Germinal center (tissue), 1 donor: ENCODE data around the gene CCNF.
"Not testable (repeated sequence)": the region's sequence is repeated elsewhere in the genome, so short reads cannot be mapped to it uniquely, and the experiment has no call there.

Source experiments
- DNase-seq: peaks from one replicate; pipeline ENCODE4 v3.0.0; 2012; ENCODE audit warnings: mixed read lengths, low spot score

Gene CCNF, protein sequence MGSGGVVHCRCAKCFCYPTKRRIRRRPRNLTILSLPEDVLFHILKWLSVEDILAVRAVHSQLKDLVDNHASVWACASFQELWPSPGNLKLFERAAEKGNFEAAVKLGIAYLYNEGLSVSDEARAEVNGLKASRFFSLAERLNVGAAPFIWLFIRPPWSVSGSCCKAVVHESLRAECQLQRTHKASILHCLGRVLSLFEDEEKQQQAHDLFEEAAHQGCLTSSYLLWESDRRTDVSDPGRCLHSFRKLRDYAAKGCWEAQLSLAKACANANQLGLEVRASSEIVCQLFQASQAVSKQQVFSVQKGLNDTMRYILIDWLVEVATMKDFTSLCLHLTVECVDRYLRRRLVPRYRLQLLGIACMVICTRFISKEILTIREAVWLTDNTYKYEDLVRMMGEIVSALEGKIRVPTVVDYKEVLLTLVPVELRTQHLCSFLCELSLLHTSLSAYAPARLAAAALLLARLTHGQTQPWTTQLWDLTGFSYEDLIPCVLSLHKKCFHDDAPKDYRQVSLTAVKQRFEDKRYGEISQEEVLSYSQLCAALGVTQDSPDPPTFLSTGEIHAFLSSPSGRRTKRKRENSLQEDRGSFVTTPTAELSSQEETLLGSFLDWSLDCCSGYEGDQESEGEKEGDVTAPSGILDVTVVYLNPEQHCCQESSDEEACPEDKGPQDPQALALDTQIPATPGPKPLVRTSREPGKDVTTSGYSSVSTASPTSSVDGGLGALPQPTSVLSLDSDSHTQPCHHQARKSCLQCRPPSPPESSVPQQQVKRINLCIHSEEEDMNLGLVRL

DNA sequence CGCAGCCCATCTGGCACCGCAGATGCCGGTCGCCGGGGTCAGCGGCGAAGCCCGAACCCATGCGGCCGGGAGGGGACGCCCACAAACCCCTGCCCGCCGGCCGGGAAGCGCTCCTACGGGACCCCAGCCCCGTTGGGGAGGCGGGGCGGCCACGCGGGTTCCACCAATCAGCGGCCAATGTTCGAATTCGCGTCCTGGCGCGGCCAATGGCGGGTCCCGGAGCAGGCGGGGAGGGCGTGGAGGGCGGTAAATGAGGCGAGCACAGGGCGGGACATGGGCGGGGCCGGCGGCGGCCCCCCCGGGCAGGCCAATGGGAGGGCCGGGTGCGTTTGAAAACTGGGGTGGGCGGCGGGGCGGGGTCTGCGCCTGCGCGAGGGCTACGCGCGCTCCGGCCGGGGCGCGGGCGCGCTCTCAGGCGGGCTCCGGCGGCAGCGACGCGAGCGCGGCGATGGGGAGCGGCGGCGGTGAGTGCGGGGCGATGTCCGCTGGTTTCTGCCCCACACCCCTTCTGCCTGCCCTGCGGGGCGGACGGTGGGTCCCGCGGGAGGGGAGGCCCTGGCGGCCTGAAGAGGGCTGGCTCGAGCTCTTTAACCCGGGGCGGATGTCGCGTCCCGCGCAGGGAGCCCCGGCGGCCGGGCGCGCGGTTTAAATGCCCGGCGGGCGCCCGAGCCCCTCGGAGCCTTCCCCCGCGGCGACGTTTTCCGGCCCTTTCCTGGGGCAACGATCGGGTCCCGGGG lies at the start of gene CCNF:
Gene CCNF, plus strand, starts transcription at position 414 of the 737 bp plus-strand sequence. Its CDS starts 35 bp downstream, at position 449.
- DNase-seq: peak; percentile 100

DNA sequence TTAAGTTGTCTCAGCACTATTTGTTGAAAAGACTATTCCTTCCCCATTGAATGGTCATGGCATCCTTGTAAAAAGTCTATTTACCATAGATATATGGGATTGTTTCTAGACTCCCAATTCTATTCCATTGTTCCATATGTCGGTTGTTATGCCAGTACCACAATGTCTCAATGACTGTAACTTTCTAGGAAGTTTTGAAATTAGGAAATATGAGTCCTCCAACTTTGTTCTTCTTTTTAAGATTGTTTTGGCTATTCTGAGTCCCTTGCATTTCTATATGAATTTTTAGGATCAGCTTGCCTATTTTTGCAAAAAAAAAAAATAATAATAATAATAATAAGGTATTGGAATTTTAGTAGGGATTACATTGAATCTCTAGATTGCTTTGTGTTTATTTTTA lies 45.7 kb upstream of the CCNF start:
- DNase-seq: no peak

DNA sequence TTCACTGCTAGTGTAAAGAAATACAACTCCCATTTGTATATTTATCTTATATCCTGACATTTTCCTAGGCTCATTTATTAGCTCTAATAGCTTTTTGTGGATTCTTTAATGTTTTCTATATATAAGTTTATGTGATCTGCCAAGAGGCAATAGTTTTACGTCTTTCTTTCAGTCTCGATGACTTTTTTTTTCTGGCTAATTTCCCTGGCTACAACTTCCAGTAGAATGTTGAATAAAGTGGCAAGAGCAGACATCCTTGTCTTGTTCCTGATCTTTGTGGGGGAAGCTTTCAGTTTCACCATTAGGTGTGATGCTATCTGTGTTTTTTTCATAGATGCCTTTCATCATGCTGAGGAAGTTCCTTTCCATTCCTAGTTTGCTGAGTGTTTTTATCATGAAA lies 44.8 kb upstream of the CCNF start:
- DNase-seq: no peak

DNA sequence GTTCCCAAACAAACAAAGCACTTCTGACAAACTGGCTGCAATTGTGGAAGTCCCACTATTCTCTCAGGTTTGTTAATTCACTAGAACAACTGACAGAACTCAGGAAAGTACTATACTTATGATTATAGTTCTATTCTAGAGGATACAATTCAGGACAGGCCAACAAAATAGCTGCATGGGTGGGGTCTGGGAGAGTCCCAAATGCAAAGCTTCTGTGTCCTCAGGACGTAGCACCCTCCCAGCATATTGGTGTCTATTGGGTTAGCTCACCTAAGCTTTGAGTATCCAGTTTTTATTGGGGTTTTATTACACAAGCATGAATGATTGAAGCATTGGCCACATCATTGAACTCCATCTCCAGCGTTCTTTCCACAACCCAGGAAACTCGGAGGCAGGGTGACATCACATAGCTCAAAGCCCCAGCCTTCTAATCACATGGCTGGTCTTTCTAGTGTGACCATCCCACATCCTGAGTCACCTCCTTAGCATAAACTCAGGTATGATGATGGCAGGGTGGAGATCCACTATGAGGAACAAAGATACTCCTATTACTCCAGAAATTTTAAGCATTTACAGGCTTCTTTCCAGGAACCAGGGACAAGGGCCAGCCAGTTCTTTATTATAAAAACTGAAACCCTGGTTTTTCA lies 43.9 kb upstream of the CCNF start:
- no peak for DNase-seq

DNA sequence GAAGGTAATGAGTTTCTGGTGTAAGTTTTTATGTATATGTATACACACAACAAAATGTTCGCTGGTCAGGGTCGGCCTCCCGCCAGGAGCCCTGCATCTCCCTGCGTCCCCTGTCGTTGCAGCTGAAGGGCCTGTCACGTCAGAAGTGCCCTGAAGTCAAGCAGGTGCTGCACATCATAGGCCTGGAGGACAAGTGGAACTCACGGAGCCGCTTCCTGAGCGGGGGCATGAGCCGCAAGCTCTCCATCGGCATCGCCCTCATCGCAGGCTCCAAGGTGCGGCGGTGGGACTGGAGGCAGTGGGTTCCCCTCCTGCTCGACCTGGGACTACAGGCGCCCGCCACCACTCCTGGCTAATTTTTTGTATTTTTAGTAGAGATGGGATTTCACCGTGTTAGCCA lies 43.3 kb upstream of the CCNF start:
- not testable (repeated sequence) for DNase-seq

DNA sequence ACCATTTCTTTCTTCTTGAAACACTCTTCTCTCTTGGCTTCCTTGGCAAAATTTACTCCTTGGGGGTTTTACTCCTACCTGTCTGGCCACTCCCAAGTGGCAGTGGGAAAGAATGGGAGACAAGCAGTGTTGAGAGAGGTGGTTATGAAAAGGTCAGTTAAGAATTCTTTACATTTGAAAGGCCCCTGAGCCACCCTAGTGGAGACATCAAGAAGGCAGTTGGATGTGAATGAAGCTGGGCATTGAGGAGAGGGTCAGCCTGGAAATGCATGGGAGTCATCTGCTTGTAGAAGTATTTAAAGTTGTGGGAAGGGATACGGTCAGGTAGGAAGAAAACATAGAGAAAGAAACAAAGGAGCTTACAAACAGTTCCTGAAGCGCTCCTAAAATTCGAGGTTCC lies 42.3 kb upstream of the CCNF start:
- no peak for DNase-seq

DNA sequence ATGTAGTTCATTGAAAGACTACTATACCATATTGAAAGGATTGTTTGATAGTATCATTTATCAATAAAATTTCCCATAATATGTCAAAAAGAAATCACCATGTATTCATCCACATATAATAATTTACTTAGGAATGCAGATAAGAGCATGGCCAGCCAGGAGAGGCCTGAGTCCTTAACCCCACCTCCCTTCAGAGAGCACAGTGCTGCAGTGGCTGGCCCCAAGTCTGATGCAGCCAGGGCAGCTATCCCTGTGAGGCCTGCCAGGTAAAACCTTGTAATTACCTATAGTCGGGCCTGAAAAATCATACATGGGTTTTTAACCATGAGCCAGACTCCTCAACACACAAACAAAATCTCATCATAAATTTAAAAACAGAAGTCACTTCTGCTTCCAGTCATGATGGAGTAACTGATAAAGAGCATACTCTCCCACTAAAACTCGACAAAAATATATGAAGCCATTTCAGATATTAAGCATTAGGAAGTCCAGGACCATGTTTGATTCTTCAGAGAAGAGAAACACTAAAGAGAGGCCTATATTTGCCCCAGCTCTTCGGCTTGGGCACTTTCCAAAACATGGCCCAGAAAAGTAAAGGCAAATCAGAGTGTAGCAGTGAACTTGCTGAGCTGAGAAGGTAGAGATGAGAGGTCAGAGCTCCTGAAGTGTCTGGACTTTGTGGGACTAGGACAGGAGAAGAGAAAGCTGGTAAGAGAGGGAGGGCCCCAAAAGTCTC lies 40.9 kb upstream of the CCNF start:
- DNase-seq: no peak

DNA sequence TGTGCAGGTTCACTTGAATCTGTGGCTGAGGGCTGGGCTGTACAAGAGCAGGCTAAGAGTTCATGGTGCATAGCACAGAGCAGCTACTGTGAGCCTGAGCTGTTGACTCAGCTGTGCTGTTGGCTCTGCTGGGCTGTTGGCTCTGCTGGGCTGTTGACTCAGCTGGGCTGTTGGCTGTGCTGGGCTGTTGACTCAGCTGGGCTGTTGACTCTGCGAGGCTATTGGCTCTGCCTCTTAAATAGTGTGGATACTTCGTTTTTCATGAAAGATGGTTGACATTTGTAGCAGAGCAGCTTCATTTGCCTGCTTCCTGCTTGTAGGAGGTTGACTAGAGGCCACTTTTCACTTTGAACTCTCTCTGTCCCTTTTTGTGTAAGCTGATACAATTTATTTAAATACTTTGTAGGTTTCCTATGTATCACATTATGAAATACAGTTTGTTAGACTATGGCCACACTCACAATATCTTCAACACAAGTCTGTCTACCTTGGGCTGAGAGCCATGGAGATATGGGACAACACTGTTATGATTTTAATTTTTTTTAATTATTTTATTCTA lies 40.3 kb upstream of the CCNF start:
- DNase-seq: no peak

DNA sequence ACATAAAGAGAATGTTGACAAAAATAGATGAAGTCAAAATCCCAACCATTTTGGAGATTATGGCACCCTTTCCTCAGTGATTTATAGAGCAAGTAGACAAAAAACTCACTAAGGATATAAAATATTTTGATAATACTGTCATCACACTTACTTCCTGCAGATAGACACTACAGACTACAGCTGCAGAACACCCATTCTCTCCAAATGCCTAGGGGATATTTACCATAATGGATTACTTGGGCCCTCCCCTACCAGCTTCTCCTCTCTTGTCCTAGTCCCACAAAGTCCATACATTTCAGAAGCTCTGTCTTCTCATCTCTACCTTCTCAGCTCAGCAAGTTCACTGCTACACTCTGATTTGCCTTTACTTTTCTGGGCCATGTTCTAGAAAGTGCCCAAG lies 37.2 kb upstream of the CCNF start:
- DNase-seq: no peak

DNA sequence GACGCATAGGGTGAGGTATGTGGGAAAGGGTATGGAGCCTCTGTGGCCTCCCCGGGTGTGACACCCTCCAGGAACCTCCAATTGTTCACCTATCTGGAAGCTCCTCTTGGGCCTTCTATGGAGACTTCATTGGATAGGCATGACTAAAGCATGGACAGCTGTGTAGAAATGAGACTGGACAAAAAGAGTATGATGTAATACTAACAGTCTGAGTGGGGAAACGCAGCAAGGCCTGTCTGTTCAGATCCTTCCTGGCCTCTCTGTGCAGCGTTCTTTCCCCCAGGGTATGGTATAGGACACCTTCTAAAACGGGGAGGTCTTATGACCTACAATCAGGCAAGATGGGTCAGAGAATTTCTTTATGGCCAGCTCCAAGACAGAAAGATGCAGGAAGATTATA lies 30.7 kb upstream of the CCNF start:
- DNase-seq: no peak

DNA sequence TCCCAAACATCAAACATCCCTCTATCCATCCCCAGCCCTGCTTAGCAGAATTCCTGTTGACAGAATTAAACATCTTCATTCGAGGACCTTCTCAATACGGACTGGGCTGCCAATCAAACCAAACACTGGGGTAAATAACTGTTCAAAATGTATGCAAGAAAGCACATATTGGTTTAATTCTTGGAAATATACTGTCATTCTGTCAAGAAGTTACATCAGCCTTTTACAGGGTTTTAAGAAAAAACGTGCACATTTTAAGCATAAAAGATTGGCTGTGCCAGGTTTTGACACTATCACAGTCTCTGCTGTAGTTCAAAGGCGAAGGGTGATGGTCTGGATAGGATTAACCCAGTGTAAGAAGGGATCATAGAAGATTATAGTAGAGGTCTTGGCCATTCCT lies 25.1 kb upstream of the CCNF start:
- DNase-seq: no peak

DNA sequence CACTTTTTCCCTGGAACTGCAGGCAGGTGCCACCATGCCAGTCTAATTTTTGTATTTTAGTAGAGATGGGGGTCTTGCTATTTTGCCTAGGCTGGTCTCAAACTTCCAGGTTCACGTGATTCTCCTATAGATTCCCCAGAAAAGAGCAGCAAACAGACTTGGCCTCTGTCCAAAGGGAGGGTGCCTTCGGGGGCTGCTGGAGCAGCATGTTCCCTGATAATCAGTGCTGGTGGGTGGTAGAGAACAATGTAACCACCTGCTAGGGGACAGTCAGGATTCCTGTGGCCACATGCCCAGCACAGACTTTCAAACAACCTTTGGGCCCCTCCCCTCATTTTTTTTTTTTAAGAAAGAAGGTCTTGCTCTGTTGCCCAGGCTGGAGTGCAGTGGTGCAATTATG lies 14.2 kb upstream of the CCNF start:
- DNase-seq: no peak

DNA sequence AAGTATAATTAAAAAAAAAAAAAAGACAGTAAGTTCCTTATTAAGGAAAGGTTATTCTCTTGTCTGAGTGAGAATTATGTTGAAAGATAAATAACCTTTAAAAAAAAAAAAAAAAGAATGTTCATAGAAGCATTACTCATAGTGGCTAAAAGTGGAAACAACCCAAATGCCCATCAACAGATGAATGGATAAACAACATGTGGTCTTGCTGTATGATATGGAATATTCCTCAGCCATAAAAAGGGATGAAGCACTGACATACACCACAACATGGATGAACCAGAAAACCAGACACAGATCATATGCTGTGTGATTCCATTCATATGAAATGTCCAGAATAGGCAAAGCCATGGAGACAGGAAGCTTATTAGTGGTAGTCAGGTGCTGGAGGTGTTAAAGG lies 9.2 kb upstream of the CCNF start:
- DNase-seq: no peak

DNA sequence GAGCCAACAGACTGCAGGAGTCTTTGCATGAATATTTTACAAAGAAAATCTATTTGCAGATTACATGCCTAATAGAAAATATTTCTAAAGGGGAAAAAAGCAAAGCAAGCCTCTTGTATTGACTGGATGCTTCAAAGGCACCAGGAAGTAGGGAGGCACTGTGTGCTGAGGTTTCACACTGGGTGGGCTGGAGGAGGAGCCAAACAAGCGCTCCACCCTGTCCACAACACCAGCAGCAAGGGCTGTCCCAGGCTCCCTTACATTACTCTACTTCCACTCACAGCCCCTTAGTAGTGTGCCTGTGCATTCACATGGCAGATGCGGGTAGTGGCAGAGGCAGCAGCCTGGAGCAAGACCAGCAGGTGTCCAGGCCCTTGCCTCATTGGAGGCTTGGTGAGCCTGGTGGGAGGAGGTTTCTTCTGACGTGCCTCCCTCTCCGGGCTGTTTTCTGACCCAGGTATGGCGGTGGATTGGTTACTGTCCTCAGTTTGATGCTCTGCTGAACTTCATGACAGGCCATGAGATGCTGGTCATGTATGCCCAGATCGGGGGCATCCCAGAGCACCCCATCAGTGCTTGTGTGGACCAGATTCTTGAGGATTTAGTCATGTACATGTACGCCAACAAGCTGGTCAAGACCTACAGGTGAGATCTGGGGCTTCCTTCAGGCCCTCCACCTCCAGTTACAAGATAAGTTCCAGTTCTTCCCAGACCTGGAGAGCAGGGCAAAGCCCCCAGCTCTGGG lies 7.0 kb upstream of the CCNF start:
- DNase-seq: no peak

DNA sequence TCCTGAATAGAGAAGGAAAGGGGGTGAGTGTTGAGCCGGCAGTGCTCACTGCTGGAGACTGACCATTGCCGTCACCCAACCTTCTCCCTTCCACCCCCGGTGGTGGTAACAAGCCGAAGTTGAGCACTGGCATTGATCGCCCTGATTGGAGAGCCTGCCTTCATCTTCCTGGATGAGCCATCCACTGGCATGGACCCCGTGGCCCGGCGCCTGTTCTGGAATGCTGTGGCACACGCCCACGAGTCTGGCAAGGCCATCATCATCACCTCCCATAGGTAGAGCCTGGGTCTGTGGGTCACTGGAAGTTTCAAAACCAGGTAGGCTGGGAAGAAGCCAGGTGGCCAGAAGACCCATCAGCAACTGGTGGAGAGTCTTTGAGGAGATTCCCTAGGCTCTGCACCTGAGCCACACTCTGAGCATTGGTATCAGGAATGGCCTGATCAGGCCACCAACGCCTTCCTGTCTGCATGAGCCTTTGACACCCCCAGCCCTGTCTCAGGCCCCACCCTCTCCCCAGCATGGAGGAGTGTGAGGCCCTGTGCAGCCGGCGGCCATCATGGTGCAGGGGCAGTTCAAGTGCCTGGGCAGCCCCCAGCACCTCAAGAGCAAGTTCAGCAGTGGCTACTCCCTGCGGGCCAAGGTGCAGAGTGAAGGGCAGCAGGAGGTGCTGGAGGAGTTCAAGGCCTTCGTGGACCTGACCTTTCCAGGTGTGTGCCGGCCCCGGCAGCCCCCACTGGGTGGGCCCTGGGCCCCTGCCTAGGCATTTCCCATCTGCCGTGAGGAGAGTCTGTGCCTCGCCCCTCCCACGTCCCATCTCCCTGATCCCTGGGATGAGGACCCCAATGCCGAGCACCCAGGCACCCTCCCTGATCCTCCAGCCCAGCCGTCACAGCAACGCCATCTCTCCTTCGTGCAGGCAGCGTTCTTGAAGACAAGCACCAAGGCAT lies 4.9 kb upstream of the CCNF start:
- no peak for DNase-seq

DNA sequence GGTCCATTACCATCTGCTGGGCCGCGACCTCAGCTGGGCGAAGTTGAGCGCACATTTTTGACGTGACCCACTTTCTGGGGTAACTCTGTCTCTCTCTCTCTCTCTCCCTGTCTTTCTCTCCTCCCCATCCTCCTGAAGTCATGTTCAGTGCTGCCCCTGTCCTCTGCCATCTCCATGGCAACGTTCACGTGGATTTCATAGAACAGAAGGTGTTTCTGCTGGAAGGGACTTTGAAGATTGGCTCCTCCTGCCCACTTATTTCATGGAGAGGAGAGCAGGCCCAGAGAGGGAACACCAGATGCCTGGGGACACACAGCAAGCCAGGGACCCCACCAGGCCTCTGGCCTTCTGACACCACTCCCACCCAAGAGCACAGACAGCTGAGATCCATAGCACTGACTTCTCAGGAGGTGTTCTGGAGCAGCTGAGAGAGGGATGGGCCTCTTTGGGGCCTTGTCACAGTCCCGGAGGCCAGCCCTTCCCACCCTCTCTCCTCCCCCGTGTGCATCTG lies 4.2 kb upstream of the CCNF start:
- no peak for DNase-seq

DNA sequence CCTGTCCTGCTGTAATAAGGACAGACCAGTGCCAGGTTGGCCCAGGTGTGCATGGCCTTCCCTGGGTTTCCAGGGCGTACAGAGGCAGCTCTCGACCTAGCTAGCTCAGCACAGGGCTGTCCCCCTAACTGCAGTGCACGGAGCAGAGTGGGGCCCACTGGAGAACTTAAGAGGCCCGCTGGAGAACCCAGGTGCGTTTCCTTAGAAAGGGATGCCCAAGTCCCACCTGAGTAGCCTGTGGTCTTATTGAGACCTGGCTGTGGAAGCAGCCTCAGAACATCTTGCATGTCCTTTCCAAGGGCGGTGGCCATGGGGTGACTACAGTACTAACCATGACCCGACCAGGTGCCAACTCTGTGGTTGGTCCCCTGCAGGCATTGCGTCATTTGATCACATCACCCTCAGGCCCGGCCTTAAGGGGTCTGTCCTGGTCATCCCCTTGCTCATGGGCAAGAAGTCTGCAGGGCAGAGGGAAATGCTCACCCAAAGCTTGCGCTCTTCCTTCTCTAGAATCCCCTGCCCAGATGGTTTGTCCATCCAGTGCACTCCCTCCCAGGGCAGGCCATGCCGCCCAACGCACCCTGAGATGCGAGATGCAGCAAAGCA lies 3.3 kb upstream of the CCNF start:
- no peak for DNase-seq

DNA sequence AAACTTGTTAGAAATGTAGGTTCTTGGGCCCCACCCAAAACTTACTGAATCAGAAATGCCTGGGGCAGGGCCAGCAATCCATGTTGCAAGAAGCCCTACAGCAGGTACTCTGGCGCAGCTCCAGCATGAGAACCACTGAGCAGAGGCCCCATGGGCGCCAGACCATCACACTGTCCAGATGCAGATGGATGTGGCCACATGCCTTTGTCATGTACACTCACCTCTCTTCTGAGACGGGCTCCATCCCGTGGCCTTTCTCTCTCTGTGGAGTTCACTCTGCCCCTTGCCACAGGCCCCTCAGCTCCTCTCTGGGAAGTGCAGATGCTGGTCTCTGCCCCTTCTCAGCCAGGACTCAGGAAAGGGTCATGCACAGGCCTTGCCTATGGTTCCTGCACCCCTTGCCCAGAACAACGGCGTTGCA lies 2.3 kb upstream of the CCNF start:
- DNase-seq: no peak

DNA sequence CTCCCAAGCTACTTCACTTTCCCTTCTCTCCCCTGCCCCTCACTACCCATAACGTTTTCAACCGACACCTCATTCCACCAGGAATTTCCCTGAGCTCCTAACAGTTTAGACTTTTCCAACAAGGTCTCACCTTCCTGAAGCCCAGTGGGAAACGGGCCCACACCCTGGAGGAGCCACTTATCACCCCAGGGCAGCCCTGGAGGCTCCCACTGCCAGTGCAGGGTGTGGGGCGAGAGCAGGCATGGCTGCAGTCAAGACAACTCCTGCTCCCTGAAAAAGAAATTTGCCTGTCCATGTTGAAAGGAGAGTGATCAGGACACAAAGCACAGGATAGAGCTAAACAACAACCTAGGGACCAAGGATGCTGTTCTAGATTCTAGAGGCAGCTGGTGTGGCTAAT lies 1.7 kb upstream of the CCNF start:
- no peak for DNase-seq
